H1 (cell line): ENCODE measurements around the gene CD69. TPM values are rescaled to one million over a fixed set of nuclear protein-coding genes. Genes with fewer than 3 reads are reported as not detected.

Source experiments
- CTCF ChIA-PET: fragments of 300-600 bp; sonication (Branson Sonifier 250); formaldehyde crosslinking; loops from one replicate; lab custom pipeline; 2021; ENCODE audit not compliant: partially characterized antibody; lab: Charles Lee
- POLR2A ChIA-PET: fragments of 300-600 bp; sonication (Branson Sonifier 250); formaldehyde crosslinking; loops from one replicate; lab custom pipeline; 2021; ENCODE audit warnings: inconsistent platforms; ENCODE audit not compliant: partially characterized antibody; lab: Charles Lee
- DNase-seq, 2 experiments: peaks; one replicate each; pipeline versions ENCODE4 v3.0.0 to v3.0.0-alpha.2; 2010 to 2022; ENCODE audit warnings: low spot score in 2 of 2, low read depth in 1 of 2, mixed read lengths in 1 of 2
- FAIRE-seq: peaks from 2 replicates; lab custom pipeline; 2011; peaks lifted over from hg19 to GRCh38; lab: Jason Lieb, UNC
- H2AFZ ChIP-seq: 2 replicates; pipeline ENCODE4 v1.8.1; 2012; ENCODE audit warnings: low read length, inconsistent platforms
- H2AK5ac ChIP-seq: 2 replicates; pipeline ENCODE4 v1.6.1; 2013; ENCODE audit warnings: low read depth, low read length
- H2BK120ac ChIP-seq: replicated peaks from 2 replicates; pipeline ENCODE3; 2013; ENCODE audit warnings: low read depth, low read length, inconsistent platforms
- H2BK12ac ChIP-seq: 2 replicates; pipeline ENCODE4 v1.6.1; 2013; ENCODE audit warnings: low read depth, low read length
- H2BK15ac ChIP-seq: 2 replicates; pipeline ENCODE4 v1.6.1; 2013; ENCODE audit warnings: low read length
- H2BK20ac ChIP-seq: 2 replicates; pipeline ENCODE4 v1.6.1; 2013; ENCODE audit warnings: low read length
- H2BK5ac ChIP-seq: 2 replicates; pipeline ENCODE4 v1.6.1; 2013; ENCODE audit warnings: low read depth, low read length
- H3K14ac ChIP-seq: 2 replicates; pipeline ENCODE4 v1.6.1; 2013; ENCODE audit warnings: inconsistent platforms; ENCODE audit not compliant: insufficient read length
- H3K18ac ChIP-seq: 2 replicates; pipeline ENCODE4 v1.6.1; 2013; ENCODE audit warnings: low read length; ENCODE audit errors: extremely low read depth
- H3K23ac ChIP-seq: 2 replicates; pipeline ENCODE4 v1.6.1; 2013; ENCODE audit warnings: inconsistent platforms; ENCODE audit not compliant: insufficient read length
- H3K23me2 ChIP-seq: 2 replicates; pipeline ENCODE4 v1.6.1; 2013; ENCODE audit warnings: low read depth, low read length
- H3K27ac ChIP-seq: 2 replicates; pipeline ENCODE4 v1.6.1; 2011; ENCODE audit warnings: low read depth, low read length, inconsistent platforms
- H3K27me3 ChIP-seq, 4 experiments: replicated peaks in 1 of 4; 1 replicate in 1 of 4; 2 replicates in 3 of 4; pipeline versions ENCODE4 v1.6.1 to v1.8.1; 2011 to 2013; ENCODE audit warnings: low read length in 3 of 4, mild to moderate bottlenecking in 3 of 4, inconsistent platforms in 2 of 4, mixed read lengths in 2 of 4, moderate library complexity in 1 of 4; ENCODE audit not compliant: control insufficient read depth in 3 of 4, insufficient read depth in 3 of 4; ENCODE audit errors: extremely low read depth in 1 of 4
- H3K36me3 ChIP-seq, 4 experiments: 2 replicates each; pipeline versions ENCODE4 v1.6.1 to v1.8.1; 2011 to 2013; ENCODE audit warnings: mild to moderate bottlenecking in 4 of 4, low read length in 3 of 4, moderate library complexity in 2 of 4, control low read depth in 1 of 4, inconsistent platforms in 1 of 4; ENCODE audit not compliant: insufficient read depth in 4 of 4, control insufficient read depth in 2 of 4
- H3K4ac ChIP-seq: replicated peaks from 2 replicates; pipeline ENCODE3; 2013; ENCODE audit warnings: low read length, low read depth, mixed read lengths, inconsistent platforms; ENCODE audit not compliant: insufficient read length
- H3K4me1 ChIP-seq, 4 experiments: replicated peaks in 1 of 4; 1 replicate in 1 of 4; 2 replicates in 3 of 4; pipeline versions ENCODE4 v1.6.1 to v1.8.1; 2011 to 2013; ENCODE audit warnings: low read length in 3 of 4, inconsistent platforms in 2 of 4, mixed read lengths in 1 of 4; ENCODE audit not compliant: insufficient read depth in 4 of 4, control insufficient read depth in 3 of 4
- H3K4me2 ChIP-seq, 2 experiments: 2 replicates each; pipeline versions ENCODE4 v1.6.1 to v1.8.1; 2011 to 2013; ENCODE audit warnings: low read depth in 2 of 2, low read length in 2 of 2, control low read depth in 1 of 2, inconsistent platforms in 1 of 2, mild to moderate bottlenecking in 1 of 2; ENCODE audit not compliant: insufficient read depth in 1 of 2
- H3K4me3 ChIP-seq, 4 experiments: fragments of 200-600, 300-600 bp in 1 of 4; sonication (generic), shearing (Covaris generic), sonication (Bioruptor Twin) in 1 of 4; 2 replicates each; pipeline versions ENCODE4 v1.5.1 to v1.8.1; 2011 to 2016; ENCODE audit warnings: low read length in 4 of 4, low read depth in 3 of 4, control low read depth in 2 of 4, inconsistent platforms in 2 of 4, mild to moderate bottlenecking in 2 of 4, mixed read lengths in 1 of 4, moderate library complexity in 1 of 4; ENCODE audit not compliant: insufficient read depth in 2 of 4; ENCODE audit errors: extremely low read depth in 1 of 4
- H3K56ac ChIP-seq: replicated peaks from 2 replicates; pipeline ENCODE3; 2013; ENCODE audit warnings: low read depth, mild to moderate bottlenecking, mixed read lengths, low read length, inconsistent platforms; ENCODE audit not compliant: insufficient read length
- H3K79me1 ChIP-seq: 2 replicates; pipeline ENCODE4 v1.6.1; 2013; ENCODE audit warnings: low read depth, low read length, control low read depth
- H3K79me2 ChIP-seq, 2 experiments: 2 replicates each; pipeline versions ENCODE4 v1.6.1 to v1.8.1; 2012 to 2013; ENCODE audit warnings: low read length in 2 of 2, mild to moderate bottlenecking in 2 of 2, inconsistent platforms in 1 of 2; ENCODE audit not compliant: insufficient read depth in 2 of 2, control insufficient read depth in 1 of 2
- H3K9ac ChIP-seq, 4 experiments: replicated peaks in 1 of 4; 1 replicate in 1 of 4; 2 replicates in 3 of 4; pipeline versions ENCODE4 v1.6.1 to v1.8.1; 2011 to 2013; ENCODE audit warnings: low read depth in 3 of 4, low read length in 3 of 4, control low read depth in 2 of 4, mild to moderate bottlenecking in 2 of 4, moderate library complexity in 2 of 4, inconsistent platforms in 1 of 4; ENCODE audit errors: extremely low read depth in 1 of 4
- H3K9me3 ChIP-seq, 2 experiments: 2 replicates each; pipeline versions ENCODE4 v1.6.1 to v1.8.1; 2012 to 2013; ENCODE audit warnings: mild to moderate bottlenecking in 2 of 2, moderate library complexity in 2 of 2, control low read depth in 1 of 2, inconsistent platforms in 1 of 2, low read depth in 1 of 2, low read length in 1 of 2, mixed read lengths in 1 of 2; ENCODE audit not compliant: insufficient read depth in 2 of 2
- H4K20me1 ChIP-seq, 2 experiments: replicated peaks in 1 of 2; 2 replicates each; pipeline versions ENCODE3 to v1.8.1; 2011 to 2013; ENCODE audit warnings: inconsistent platforms in 2 of 2, low read length in 2 of 2, mild to moderate bottlenecking in 1 of 2; ENCODE audit not compliant: insufficient read depth in 2 of 2, control insufficient read depth in 1 of 2
- H4K5ac ChIP-seq: 2 replicates; pipeline ENCODE4 v1.6.1; 2013; ENCODE audit warnings: low read length, low read depth, mixed read lengths, inconsistent platforms; ENCODE audit not compliant: insufficient read length
- H4K8ac ChIP-seq: 2 replicates; pipeline ENCODE4 v1.8.0; 2013; ENCODE audit warnings: mild to moderate bottlenecking, moderate library complexity, low read length, inconsistent platforms; ENCODE audit not compliant: insufficient read depth; ENCODE audit errors: extremely low read depth
- H4K91ac ChIP-seq: replicated peaks from 2 replicates; pipeline ENCODE3; 2013; ENCODE audit warnings: low read length, mixed read lengths, inconsistent platforms; ENCODE audit not compliant: insufficient read length
- BACH1 ChIP-seq: IDR thresholded peaks from 2 replicates; pipeline ENCODE4 v1.6.1; 2012; ENCODE audit warnings: low read length, improper control_type of control experiment
- BCL11A ChIP-seq, 2 experiments: IDR thresholded peaks; one replicate each; pipeline ENCODE4 v1.6.1; 2011; ENCODE audit warnings: low read depth in 2 of 2, low read length in 2 of 2, mild to moderate bottlenecking in 2 of 2
- CTCF ChIP-seq, 3 experiments: IDR thresholded peaks; 1 replicate in 2 of 3; 2 replicates in 1 of 3; pipeline versions ENCODE4 v1.5.1 to v1.6.1; 2011; ENCODE audit warnings: low read length in 3 of 3, mild to moderate bottlenecking in 3 of 3, inconsistent platforms in 2 of 3, low read depth in 1 of 3, moderate library complexity in 1 of 3; ENCODE audit not compliant: insufficient read depth in 1 of 3; ENCODE audit errors: control extremely low read depth in 1 of 3
- POU5F1 ChIP-seq: IDR thresholded peaks from 2 replicates; pipeline ENCODE4 v1.6.1; 2011; ENCODE audit warnings: low read depth, mild to moderate bottlenecking, low read length, moderate library complexity
- RAD21 ChIP-seq, 2 experiments: IDR thresholded peaks in 1 of 2; conservative IDR thresholded peaks in 1 of 2; 2 replicates each; pipeline ENCODE4 v1.6.1; 2011; ENCODE audit warnings: low read depth in 2 of 2, low read length in 2 of 2, improper control_type of control experiment in 1 of 2, inconsistent platforms in 1 of 2, mild to moderate bottlenecking in 1 of 2, moderate library complexity in 1 of 2
- SP2 ChIP-seq: IDR thresholded peaks from 2 replicates; pipeline ENCODE4 v1.6.1; 2012; ENCODE audit warnings: mild to moderate bottlenecking, low read length, inconsistent platforms
- WGBS, 2 experiments: shearing (Covaris generic) in 1 of 2; methylation state at CpG; one replicate each; pipeline versions ENCODE4 v1.1.6 to v1.1.7; 2013 to 2015; ENCODE audit warnings: low lambda C conversion rate in 2 of 2, mixed read lengths in 2 of 2, inconsistent platforms in 1 of 2, low coverage in 1 of 2, missing lambda C conversion rate in 1 of 2; ENCODE audit not compliant: insufficient replicate concordance in 2 of 2, insufficient coverage in 1 of 2, insufficient read length in 1 of 2; ENCODE audit errors: extremely low coverage in 1 of 2, missing lambda C conversion rate in 1 of 2; 5-methylcytosine and 5-hydroxymethylcytosine counted together
- polyA plus RNA-seq, 7 experiments: library from polyadenylated mRNA; depleted of rRNA in 3 of 7; stranded (reverse) in 5 of 7; unstranded in 2 of 7; fragments of >200 nt in 5 of 7; fragments of 200-250 nt in 2 of 7; gene quantifications; 1 replicate in 5 of 7; 2 replicates in 1 of 7; 4 replicates in 1 of 7; pipeline versions ENCODE4 v1.2.1 to v1.2.3, GENCODE V29; 2011 to 2013; ENCODE audit warnings: missing spikeins in 2 of 7, mixed read lengths in 2 of 7
- total RNA-seq: library from RNA; stranded (reverse); fragmentation: NEBNext Ultra II Directional; extraction: Animal tissue kit (Norgen Biotek cat#: 25700); gene quantifications from 2 replicates; pipeline ENCODE4 v1.2.1, GENCODE V29; 2021
- TF ChIP-seq, protein P1 (sequence below): IDR thresholded peaks from 2 replicates; pipeline ENCODE4 v1.6.1; 2011; ENCODE audit warnings: low read depth, mild to moderate bottlenecking, low read length; ENCODE audit not compliant: insufficient read depth

CD69 gene
- total and polyA plus RNA-seq, 2 of the 8 experiments (the other 6 are each of a cell fraction or from before 2014, with no cell fraction given), result not detected

DNA sequence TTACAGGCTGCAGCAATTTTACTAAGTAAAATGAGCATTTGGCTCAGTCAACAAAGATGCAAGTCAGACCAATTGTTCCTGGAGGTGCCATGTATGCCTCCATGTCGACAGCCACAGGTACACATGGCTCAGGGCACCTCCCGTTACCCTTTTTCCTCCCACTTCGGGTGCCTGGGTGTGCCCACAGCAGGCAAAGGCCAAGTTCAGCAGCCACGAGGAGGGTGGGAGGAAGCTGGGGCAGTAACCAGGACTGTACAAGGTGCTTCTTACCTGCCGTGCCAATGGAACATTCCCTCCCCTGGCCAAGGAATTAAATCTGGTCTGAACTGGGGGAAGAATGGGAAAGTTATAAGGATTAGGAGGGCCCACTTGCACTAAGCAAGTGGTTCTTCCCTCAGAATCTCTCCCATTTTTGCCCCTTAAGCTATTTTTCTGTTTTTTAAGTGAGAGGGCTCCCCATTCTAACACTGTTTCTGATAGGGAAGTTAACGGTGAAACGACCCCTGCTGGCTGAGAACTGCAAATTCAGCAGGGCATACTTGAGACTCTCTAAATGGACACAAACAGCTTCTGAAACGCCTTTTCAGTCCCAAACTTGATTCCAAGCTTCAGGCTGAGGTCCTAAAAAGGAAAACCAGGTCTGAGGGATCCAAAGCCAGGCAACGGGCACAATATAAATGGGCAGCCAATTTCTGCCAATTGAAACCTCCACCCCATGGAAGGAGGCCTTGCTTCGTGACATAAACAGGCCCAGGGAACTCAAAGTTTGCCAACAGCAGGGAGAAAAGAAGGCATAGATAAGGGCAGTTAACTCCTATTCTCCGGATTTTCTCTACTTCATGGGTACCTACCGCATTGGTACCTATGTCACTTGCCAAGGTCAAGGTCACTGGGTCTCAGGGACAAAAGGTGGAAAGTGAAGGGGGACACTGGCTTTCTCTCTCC lies 52.6 kb downstream of the CD69 start:
- H4K8ac ChIP-seq, result no peak overlapping the region
- peak overlapping the region; percentile 46; the same call in 1 of the 2 replicates for H2BK15ac ChIP-seq
- DNase-seq, result peak in 1 of 2 experiments; percentile 63
- H4K91ac ChIP-seq, result peak overlapping the region; percentile 41
- no peaks in the 10 kb centered on the region for H3K79me1 ChIP-seq
- no peak overlapping the region for H3K56ac ChIP-seq
- no peak overlapping the region; the same call in 1 of the 2 replicates for H3K18ac ChIP-seq
- H3K79me2 ChIP-seq, result no peaks in the 10 kb centered on the region
- no peak overlapping the region for H2BK20ac ChIP-seq
- no peak overlapping the region for H3K4me3 ChIP-seq
- 66% methylated on average over 12 of the region's 12 CpGs; no CpG with 5 or more reads in 1 of the 2 experiments for WGBS, 2 experiments
- H3K27ac ChIP-seq, result no peak overlapping the region
- H3K23me2 ChIP-seq, result no peaks in the 10 kb centered on the region
- no peak overlapping the region for H3K4me2 ChIP-seq
- H2BK120ac ChIP-seq, result no peak overlapping the region
- no peak overlapping the region for H3K14ac ChIP-seq
- no peak overlapping the region for H2BK12ac ChIP-seq
- peaks cover 0 to 2% (median 0%) of the 10 kb centered on the region in 4 experiments; a peak in 1 of 7 replicates for H3K4me1 ChIP-seq
- 0 out of 4 replicates have a peak, but pooled peaks cover 0 to 3% of the 10 kb centered on the region in 2 experiments for H3K9me3 ChIP-seq
- H3K4ac ChIP-seq, result no peak overlapping the region
- FAIRE-seq, result peak; percentile 63
- no peak overlapping the region for H2BK5ac ChIP-seq
- POLR2A ChIA-PET, result interaction anchor here (1.0 kb wide), 1 partner anchor 9 kb away, joined by 3 read pairs; no protein-coding TSS in a partner anchor
- no peaks in the 10 kb centered on the region for H4K20me1 ChIP-seq
- H4K5ac ChIP-seq, result no peak overlapping the region
- H3K27me3 ChIP-seq, result no peaks in the 10 kb centered on the region
- H3K36me3 ChIP-seq, result no peaks in the 10 kb centered on the region
- CTCF ChIA-PET, result interaction anchor here (0.5 to 6.1 kb wide), 37 partner anchors 9 to 659 kb away, joined by 3 to 62 read pairs (median 4); partner anchors contain the start of gene CLEC2D
- TF ChIP-seq POU5F1 (no peak), BCL11A (IDR thresholded peaks at IDR 0.05; ENCODE audit: low read depth in 2 of 2, low read length in 2 of 2) (no peak), SP2 (no peak), RAD21 (IDR thresholded peaks at IDR 0.05 in 1 of 2, conservative IDR thresholded peaks at IDR 0.05 in 1 of 2; ENCODE audit: low read depth in 2 of 2, low read length in 2 of 2) (peak; percentile 58 to 63), CTCF (IDR thresholded peaks at IDR 0.05; ENCODE audit: control extremely low read depth in 1 of 3, insufficient read depth in 1 of 3, low read depth in 1 of 3, low read length in 3 of 3) (peak; percentile 10 to 83 (median 66)), BACH1 (no peak)
- TF ChIP-seq, protein P1, sequence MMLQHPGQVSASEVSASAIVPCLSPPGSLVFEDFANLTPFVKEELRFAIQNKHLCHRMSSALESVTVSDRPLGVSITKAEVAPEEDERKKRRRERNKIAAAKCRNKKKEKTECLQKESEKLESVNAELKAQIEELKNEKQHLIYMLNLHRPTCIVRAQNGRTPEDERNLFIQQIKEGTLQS, result no peak
- TF ChIP-seq, all 59 proteins: peak for 2
- Histone ChIP-seq H2AFZ (peak overlapping the region; percentile 93), H3K9ac (no peak overlapping the region), H3K23ac (no peak overlapping the region), H2AK5ac (no peak overlapping the region)
